A673 (cell line): Measurements from ENCODE around the gene STUB1. TPM values are rescaled to one million over a fixed set of nuclear protein-coding genes. Genes with fewer than 3 reads are reported as not detected.
A peak's percentile ranks its signal among the peaks of the same experiment; 100 is the strongest.

ENCODE experiments used
- BruUV-seq: library from RNA; stranded (reverse); fragments of 400-500 nt; replicated peaks from 2 replicates; lab custom pipeline; 2021; lab: Mats Ljungman, UMichigan
- CTCF ChIA-PET: fragments of 300-600 bp; sonication (Branson Sonifier 250); formaldehyde crosslinking; loops from one replicate; lab custom pipeline; 2022; ENCODE audit warnings: antibody characterized with exemption; lab: Charles Lee
- POLR2A ChIA-PET: fragments of 300-600 bp; sonication (Branson Sonifier 250); formaldehyde crosslinking; loops from one replicate; lab custom pipeline; 2022; ENCODE audit warnings: antibody characterized with exemption; ENCODE audit not compliant: low non-redundant PET; lab: Charles Lee
- DNase-seq: peaks from one replicate; pipeline ENCODE4 v3.0.0-alpha.2; 2015; ENCODE audit warnings: low spot score
- H3K27ac ChIP-seq: fragments of 200-600 bp; sonication (generic); 2 replicates; pipeline ENCODE4 v1.5.1; 2016; ENCODE audit warnings: mixed run types, low read depth, mild to moderate bottlenecking, mixed read lengths, antibody characterized with exemption, low read length; ENCODE audit not compliant: poor library complexity, severe bottlenecking
- H3K27me3 ChIP-seq: fragments of 200-600 bp; sonication (generic); replicated peaks from 2 replicates; pipeline ENCODE4 v1.6.1; 2017; ENCODE audit warnings: mixed run types, low read depth, mild to moderate bottlenecking, mixed read lengths, antibody characterized with exemption, low read length; ENCODE audit not compliant: insufficient read depth, poor library complexity
- H3K36me3 ChIP-seq: fragments of 200-600 bp; sonication (generic); 2 replicates; pipeline ENCODE4 v1.6.1; 2016; ENCODE audit warnings: mixed run types, mild to moderate bottlenecking, mixed read lengths, antibody characterized with exemption, low read length; ENCODE audit not compliant: insufficient read depth, poor library complexity, severe bottlenecking
- H3K4me1 ChIP-seq: fragments of 200-600 bp; sonication (generic); 2 replicates; pipeline ENCODE4 v1.6.1; 2017; ENCODE audit warnings: mixed run types, mild to moderate bottlenecking, mixed read lengths, antibody characterized with exemption, low read length; ENCODE audit not compliant: insufficient read depth, poor library complexity, severe bottlenecking
- H3K4me3 ChIP-seq: fragments of 200-600 bp; sonication (generic); 2 replicates; pipeline ENCODE4 v1.5.1; 2016; ENCODE audit warnings: low read depth, mixed run types, mild to moderate bottlenecking, mixed read lengths, low read length; ENCODE audit not compliant: poor library complexity, severe bottlenecking
- H3K9me3 ChIP-seq: fragments of 200-600 bp; sonication (generic); 2 replicates; pipeline ENCODE4 v1.6.1; 2016; ENCODE audit warnings: mixed run types, low read depth, mild to moderate bottlenecking, mixed read lengths, antibody characterized with exemption, low read length; ENCODE audit not compliant: poor library complexity, severe bottlenecking
- EZH2 ChIP-seq: fragments of 200-600 bp; sonication (generic); IDR thresholded peaks from 2 replicates; pipeline ENCODE4 v1.6.1; 2017; ENCODE audit warnings: borderline replicate concordance, low read depth, mild to moderate bottlenecking, mixed read lengths, antibody characterized with exemption, low read length; ENCODE audit not compliant: poor library complexity, severe bottlenecking
- intact Hi-C: fragments of 100-400 bp; cut with micrococcal nuclease; formaldehyde crosslinking; loops from one replicate; pipeline ENCODE4 v1.10.0; 2022; ENCODE audit not compliant: unreplicated experiment
- total RNA-seq: library from RNA; stranded (reverse); gene quantifications from 2 replicates; pipeline ENCODE4 v1.2.3, GENCODE V29; 2021
- TF ChIP-seq, protein P1 (sequence below): fragments of 300-800, 200-600 bp; sonication (generic); conservative IDR thresholded peaks from 2 replicates; pipeline ENCODE4 v1.5.1; 2017; ENCODE audit warnings: low read depth, mild to moderate bottlenecking, antibody characterized with exemption, low read length, moderate library complexity, mixed read lengths

STUB1 gene
- total RNA-seq, 1 experiment from 2014 or later, result 88.2 TPM

DNA sequence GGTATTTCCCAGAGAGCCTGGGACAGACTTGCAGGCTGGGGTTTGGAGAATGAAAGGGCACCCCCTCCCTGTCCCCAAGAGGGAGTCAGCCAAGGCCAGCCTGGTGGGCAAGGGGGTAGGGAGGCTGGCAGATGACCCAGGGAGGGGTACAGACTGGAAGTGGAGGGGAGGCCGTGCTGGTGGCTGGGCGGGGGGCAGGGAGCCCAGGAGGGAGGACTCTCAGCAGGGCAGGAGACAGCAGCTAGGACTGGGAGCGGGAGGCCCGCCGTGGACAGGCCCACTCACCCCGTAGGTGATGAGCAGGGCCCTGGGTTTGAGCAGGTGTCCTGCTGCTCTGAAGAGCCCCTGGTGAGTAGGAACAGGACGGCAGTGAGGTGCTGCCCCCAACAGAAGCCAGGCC, 45.2 kb upstream of the STUB1 start:
- no peaks in the 10 kb centered on the region for H3K36me3 ChIP-seq
- no TSS peak for BruUV-seq
- no peak for DNase-seq
- H3K27me3 ChIP-seq, result no peaks in the 10 kb centered on the region
- H3K27ac ChIP-seq, result peak overlapping the region; percentile 94
- peak overlapping the region; percentile 95 for H3K4me3 ChIP-seq
- no peaks in the 10 kb centered on the region for H3K4me1 ChIP-seq
- ChIA-PET POLR2A (no interaction called here), CTCF (no interaction called here)
- no peak for TF ChIP-seq EZH2
- TF ChIP-seq, protein P1, sequence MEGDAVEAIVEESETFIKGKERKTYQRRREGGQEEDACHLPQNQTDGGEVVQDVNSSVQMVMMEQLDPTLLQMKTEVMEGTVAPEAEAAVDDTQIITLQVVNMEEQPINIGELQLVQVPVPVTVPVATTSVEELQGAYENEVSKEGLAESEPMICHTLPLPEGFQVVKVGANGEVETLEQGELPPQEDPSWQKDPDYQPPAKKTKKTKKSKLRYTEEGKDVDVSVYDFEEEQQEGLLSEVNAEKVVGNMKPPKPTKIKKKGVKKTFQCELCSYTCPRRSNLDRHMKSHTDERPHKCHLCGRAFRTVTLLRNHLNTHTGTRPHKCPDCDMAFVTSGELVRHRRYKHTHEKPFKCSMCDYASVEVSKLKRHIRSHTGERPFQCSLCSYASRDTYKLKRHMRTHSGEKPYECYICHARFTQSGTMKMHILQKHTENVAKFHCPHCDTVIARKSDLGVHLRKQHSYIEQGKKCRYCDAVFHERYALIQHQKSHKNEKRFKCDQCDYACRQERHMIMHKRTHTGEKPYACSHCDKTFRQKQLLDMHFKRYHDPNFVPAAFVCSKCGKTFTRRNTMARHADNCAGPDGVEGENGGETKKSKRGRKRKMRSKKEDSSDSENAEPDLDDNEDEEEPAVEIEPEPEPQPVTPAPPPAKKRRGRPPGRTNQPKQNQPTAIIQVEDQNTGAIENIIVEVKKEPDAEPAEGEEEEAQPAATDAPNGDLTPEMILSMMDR, result no peak
- intact Hi-C loops, result loop anchor here (5.0 kb wide), 1 partner anchor 48 kb away; no protein-coding TSS in a partner anchor
- no peaks in the 10 kb centered on the region for H3K9me3 ChIP-seq

DNA sequence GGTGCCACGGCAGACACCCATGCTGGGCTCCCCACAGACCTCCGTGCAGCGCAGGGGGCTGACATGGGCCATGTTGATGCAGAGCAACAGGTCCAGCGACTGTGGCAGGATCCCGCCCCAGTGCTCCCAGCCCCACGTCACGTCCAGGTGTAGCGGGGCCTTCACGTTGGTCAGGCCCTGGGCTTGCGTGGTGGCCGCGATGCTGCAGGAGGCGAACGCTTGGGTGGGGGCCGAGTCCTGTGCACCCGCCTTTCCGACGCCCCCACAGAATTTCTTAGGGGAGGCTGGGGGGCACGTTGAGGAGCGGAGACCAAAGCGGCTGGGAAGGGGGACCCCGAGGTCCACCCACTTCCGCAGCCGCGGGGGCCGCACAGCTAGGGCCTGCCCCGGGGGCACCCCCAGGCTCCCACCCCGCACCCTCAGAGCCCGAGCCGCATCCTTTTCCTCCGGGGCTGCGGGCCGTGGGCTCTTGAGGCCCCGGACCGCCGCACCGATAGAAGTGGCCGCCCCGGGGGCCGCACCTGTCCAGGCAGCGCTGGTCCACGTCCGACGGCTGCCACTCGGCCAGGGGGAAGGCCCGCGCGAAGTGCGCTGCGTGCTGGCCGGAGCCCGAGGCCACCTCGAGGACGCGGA, 44.5 kb upstream of the STUB1 start:
- intact Hi-C loops, result loop anchor here (5.0 kb wide), 1 partner anchor 48 kb away; no protein-coding TSS in a partner anchor
- no peaks in the 10 kb centered on the region for H3K9me3 ChIP-seq
- CTCF ChIA-PET, result no interaction called here
- POLR2A ChIA-PET, result no interaction called here
- no peak for TF ChIP-seq EZH2
- TF ChIP-seq, protein P1, result no peak
- DNase-seq, result no peak
- BruUV-seq, result no TSS peak
- peak overlapping the region; percentile 95 for H3K4me3 ChIP-seq
- H3K4me1 ChIP-seq, result no peaks in the 10 kb centered on the region
- H3K27ac ChIP-seq, result peak overlapping the region; percentile 94
- H3K27me3 ChIP-seq, result no peaks in the 10 kb centered on the region
- H3K36me3 ChIP-seq, result no peaks in the 10 kb centered on the region

DNA sequence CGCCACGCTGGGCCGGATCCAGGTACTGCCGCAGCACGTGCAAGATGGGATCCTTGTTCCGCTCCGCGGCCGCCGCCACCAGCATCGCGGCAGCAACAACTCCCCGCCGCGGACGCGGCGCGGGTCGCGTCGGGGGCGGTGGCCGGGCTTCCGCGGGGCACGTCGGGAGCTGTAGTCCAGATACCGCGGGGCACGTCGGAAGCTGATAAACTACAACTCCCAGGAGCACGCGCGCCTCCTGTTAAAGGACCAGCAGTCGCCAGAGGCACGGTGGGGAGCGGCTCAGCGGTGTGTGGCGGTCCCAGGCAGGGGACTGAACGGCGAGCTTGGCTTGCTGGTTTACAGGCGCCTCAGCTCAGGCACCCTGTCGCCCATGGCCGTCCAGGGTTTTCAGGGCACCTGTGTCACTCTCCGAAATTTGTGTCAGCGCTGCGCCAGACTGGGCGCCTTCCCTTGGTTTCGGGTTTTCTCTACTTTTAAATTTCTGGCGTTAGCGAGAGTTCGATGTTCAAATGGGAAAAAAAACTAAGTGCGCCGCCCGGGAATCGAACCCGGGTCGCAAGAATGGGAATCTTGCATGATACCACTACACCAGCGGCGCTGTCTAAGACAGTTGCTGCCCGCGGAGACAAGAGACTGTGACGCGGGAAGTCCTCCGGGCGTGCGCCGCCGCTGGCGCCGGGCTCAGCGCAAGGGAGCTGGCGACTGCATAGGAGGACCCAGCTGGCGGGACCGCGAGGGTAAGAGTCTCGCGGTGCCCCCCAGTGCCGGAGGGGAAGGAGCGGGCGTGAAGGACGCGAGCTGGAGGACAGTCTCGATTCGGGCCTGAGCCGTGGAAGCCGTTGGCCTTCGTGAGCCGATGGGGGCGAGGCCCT, 43.8 kb upstream of the STUB1 start, which contains the start of gene METTL26:
TSS of gene METTL26 (minus strand) at position 100 of the 875 bp plus-strand sequence. CDS start at position 85, 15 bp downstream.
- POLR2A ChIA-PET, result no interaction called here
- peak; percentile 98 for DNase-seq
- H3K9me3 ChIP-seq, result no peaks in the 10 kb centered on the region
- TF ChIP-seq EZH2, result no peak
- TF ChIP-seq, protein P1, result 0 out of 2 replicates have a peak, but pooled peaks have one; percentile 11
- H3K4me1 ChIP-seq, result no peaks in the 10 kb centered on the region
- intact Hi-C loops, result loop anchor here (5.0 kb wide), 1 partner anchor 49 kb away; no protein-coding TSS in a partner anchor
- H3K27me3 ChIP-seq, result no peaks in the 10 kb centered on the region
- no peaks in the 10 kb centered on the region for H3K36me3 ChIP-seq
- peak within 1 kb of the TSS; percentile 94 for H3K27ac ChIP-seq
- CTCF ChIA-PET, result interaction anchor here (0.6 kb wide), 2 partner anchors 23 to 234 kb away, joined by 4 to 10 read pairs; no protein-coding TSS in a partner anchor
- BruUV-seq, result no TSS peak
- peak within 1 kb of the TSS; percentile 95 for H3K4me3 ChIP-seq
